GM23338 (cell line): Measurements from ENCODE around the gene SPECC1L. TPM values are rescaled to one million over a fixed set of nuclear protein-coding genes. Genes with fewer than 3 reads are reported as not detected.

ENCODE experiments used
- ATAC-seq: fragments of 200-7000 bp; cut with Tn5 transposase; 3 replicates; pipeline ENCODE4 v1.9.1; 2020
- DNase-seq: peaks from one replicate; pipeline ENCODE4 v3.0.0-alpha.2; 2015; ENCODE audit warnings: low spot score
- H2AFZ ChIP-seq: fragments of 200-600 bp; sonication (generic); 2 replicates; pipeline ENCODE4 v1.8.0; 2016; ENCODE audit warnings: antibody characterized with exemption, mild to moderate bottlenecking, moderate library complexity
- H3F3A ChIP-seq: fragments of 200-600 bp; sonication (generic); replicated peaks from 2 replicates; pipeline ENCODE4 v1.8.0; 2017; ENCODE audit warnings: antibody characterized with exemption, mixed run types, low read depth
- H3K27ac ChIP-seq: fragments of 200-600 bp; sonication (generic); 2 replicates; pipeline ENCODE4 v1.6.1; 2016; ENCODE audit warnings: low read depth
- H3K27me3 ChIP-seq: fragments of 200-600 bp; sonication (generic); 2 replicates; pipeline ENCODE4 v1.8.0; 2016; ENCODE audit warnings: mild to moderate bottlenecking, mixed run types, moderate library complexity; ENCODE audit not compliant: insufficient read depth
- H3K36me3 ChIP-seq: fragments of 200-600 bp; sonication (generic); 2 replicates; pipeline ENCODE4 v1.8.0; 2016; ENCODE audit warnings: mild to moderate bottlenecking; ENCODE audit not compliant: insufficient read depth
- H3K4me1 ChIP-seq: fragments of 200-600 bp; sonication (generic); 2 replicates; pipeline ENCODE4 v1.8.0; 2016; ENCODE audit warnings: mild to moderate bottlenecking, moderate library complexity; ENCODE audit not compliant: insufficient read depth
- H3K4me2 ChIP-seq: fragments of 200-600 bp; sonication (generic); 2 replicates; pipeline ENCODE4 v1.7.1; 2017; ENCODE audit warnings: mixed run types
- H3K4me3 ChIP-seq: fragments of 200-600 bp; sonication (generic); 2 replicates; pipeline ENCODE4 v1.6.1; 2016; ENCODE audit warnings: mixed run types
- H3K79me2 ChIP-seq: fragments of 200-600 bp; sonication (generic); replicated peaks from 2 replicates; pipeline ENCODE4 v1.8.0; 2017; ENCODE audit warnings: mild to moderate bottlenecking; ENCODE audit not compliant: insufficient read depth
- H3K9me2 ChIP-seq: fragments of 200-600 bp; sonication (generic); 2 replicates; pipeline ENCODE4 v1.8.0; 2017; ENCODE audit not compliant: insufficient read depth
- H4K20me1 ChIP-seq: fragments of 200-600 bp; sonication (generic); replicated peaks from 2 replicates; pipeline ENCODE4 v1.8.0; 2017; ENCODE audit warnings: mild to moderate bottlenecking; ENCODE audit not compliant: insufficient read depth
- H3K27ac Mint-ChIP-seq: 2 replicates; pipeline ENCODE4 v1.8.0; 2020; ENCODE audit warnings: inconsistent platforms, mild to moderate bottlenecking, moderate library complexity, mixed read lengths
- H3K27me3 Mint-ChIP-seq: 3 replicates; pipeline ENCODE4 v1.8.0; 2022; ENCODE audit warnings: low read depth, mild to moderate bottlenecking, moderate library complexity, mixed read lengths, inconsistent platforms; ENCODE audit not compliant: insufficient read depth, poor library complexity
- H3K36me3 Mint-ChIP-seq: 3 replicates; pipeline ENCODE4 v1.8.0; 2021; ENCODE audit warnings: low read depth, mild to moderate bottlenecking, inconsistent platforms, moderate library complexity, mixed read lengths
- H3K4me1 Mint-ChIP-seq: 3 replicates; pipeline ENCODE4 v1.8.0; 2020; ENCODE audit warnings: mild to moderate bottlenecking, inconsistent platforms, mixed read lengths
- H3K4me3 Mint-ChIP-seq: 3 replicates; pipeline ENCODE4 v1.8.0; 2021; ENCODE audit warnings: moderate library complexity, mild to moderate bottlenecking, inconsistent platforms, mixed read lengths
- H3K9me3 Mint-ChIP-seq: 3 replicates; pipeline ENCODE4 v1.8.0; 2020; ENCODE audit warnings: moderate library complexity, mild to moderate bottlenecking, inconsistent platforms, mixed read lengths
- CREB1 ChIP-seq: fragments of 250-450 bp; sonication (Bioruptor Pico); IDR thresholded peaks from 2 replicates; pipeline ENCODE4 v1.5.0; 2020; ENCODE audit warnings: low read depth, mild to moderate bottlenecking, moderate library complexity
- CTCF ChIP-seq, 2 experiments: fragments of 200-600 bp in 1 of 2; sonication (generic) in 1 of 2; conservative IDR thresholded peaks; 2 replicates each; pipeline versions ENCODE4 v1.5.1 to v1.6.1; 2016 to 2017; ENCODE audit warnings: antibody characterized with exemption in 2 of 2, low read depth in 2 of 2, mild to moderate bottlenecking in 2 of 2, moderate library complexity in 1 of 2
- EZH2phosphoT487 ChIP-seq: fragments of 200-600 bp; sonication (generic); IDR thresholded peaks from one replicate; pipeline ENCODE4 v1.8.1; 2018; ENCODE audit warnings: antibody characterized with exemption; ENCODE audit not compliant: unreplicated experiment
- JUNB ChIP-seq: IDR thresholded peaks from one replicate; pipeline ENCODE4 v1.6.1; 2016; ENCODE audit warnings: antibody characterized with exemption; ENCODE audit not compliant: unreplicated experiment
- POLR2AphosphoS5 ChIP-seq: IDR thresholded peaks from 2 replicates; pipeline ENCODE4 v1.6.1; 2016; ENCODE audit warnings: antibody characterized with exemption, low read depth
- STAT1 ChIP-seq: IDR thresholded peaks from one replicate; pipeline ENCODE4 v1.6.1; 2016; ENCODE audit warnings: antibody characterized with exemption; ENCODE audit not compliant: unreplicated experiment
- ZNF114 ChIP-seq: fragments of 250-450 bp; sonication (Bioruptor Pico); IDR thresholded peaks from 2 replicates; pipeline ENCODE4 v1.5.0; 2020; ENCODE audit warnings: mild to moderate bottlenecking, moderate library complexity
- ZNF331 ChIP-seq: fragments of 250-450 bp; sonication (Bioruptor Pico); IDR thresholded peaks from 2 replicates; pipeline ENCODE4 v1.5.0; 2020; ENCODE audit warnings: low read depth, mild to moderate bottlenecking, moderate library complexity
- polyA plus RNA-seq: library from polyadenylated mRNA; unstranded; fragments of >200 nt; fragmentation: Nextera tagmentation; extraction: Ambion mirVana; gene quantifications from 2 replicates; pipeline ENCODE4 v1.2.1, GENCODE V29; 2016
- total RNA-seq: library from RNA; depleted of rRNA; stranded (reverse); fragments of >200 nt; shearing (Covaris generic); gene quantifications from 2 replicates; pipeline ENCODE4 v1.2.3, GENCODE V29; 2014

Gene SPECC1L
- total and polyA plus RNA-seq, 2 experiments from 2014 or later: 24.3 to 44.7 TPM

- Mint-ChIP-seq H3K27me3 (no peaks in the 10 kb centered on the region), H3K4me1 (no peaks in the 10 kb centered on the region), H3K27ac (no peak overlapping the region), H3K4me3 (no peak overlapping the region), H3K36me3 (peaks cover 68% of the 10 kb centered on the region), H3K9me3 (no peaks in the 10 kb centered on the region; the same call in 2 of the 3 replicates)
- ATAC-seq (no peak), DNase-seq (no peak)
- H3K4me1 ChIP-seq: no peaks in the 10 kb centered on the region
- H3K79me2 ChIP-seq: no peaks in the 10 kb centered on the region
- H3K27me3 ChIP-seq: no peaks in the 10 kb centered on the region; the same call in 1 of the 2 replicates
- no peak overlapping the region for H3K4me3 ChIP-seq
- peaks cover 55% of the 10 kb centered on the region for H3K36me3 ChIP-seq
- H4K20me1 ChIP-seq: peaks cover 4% of the 10 kb centered on the region
- no peak for TF ChIP-seq EZH2phosphoT487
- TF ChIP-seq STAT1: no peak
- no peak for TF ChIP-seq POLR2AphosphoS5
- H2AFZ ChIP-seq: no peak overlapping the region
- no peak overlapping the region for H3K27ac ChIP-seq
- H3K9me2 ChIP-seq: no peaks in the 10 kb centered on the region
- H3K4me2 ChIP-seq: no peak overlapping the region
- H3F3A ChIP-seq: no peaks in the 10 kb centered on the region
These were observed 97.2 kb downstream of the SPECC1L start for GRCh38 chr22:24367841-24368240.

GRCh38 chr22:24370401-24370800 lies 99.8 kb downstream of the SPECC1L start:
- Mint-ChIP-seq H3K9me3 (no peaks in the 10 kb centered on the region; the same call in 2 of the 3 replicates), H3K36me3 (peaks cover 80% of the 10 kb centered on the region), H3K4me3 (no peak overlapping the region), H3K27ac (no peak overlapping the region), H3K27me3 (no peaks in the 10 kb centered on the region), H3K4me1 (no peaks in the 10 kb centered on the region)
- H3K36me3 ChIP-seq: peaks cover 44% of the 10 kb centered on the region
- H3K79me2 ChIP-seq: no peaks in the 10 kb centered on the region
- H2AFZ ChIP-seq: no peak overlapping the region
- no peak for DNase-seq
- H3K4me3 ChIP-seq: no peak overlapping the region
- no peak overlapping the region for H3K4me2 ChIP-seq
- no peaks in the 10 kb centered on the region for H3K9me2 ChIP-seq
- H3K27ac ChIP-seq: no peak overlapping the region
- H3K4me1 ChIP-seq: no peaks in the 10 kb centered on the region
- TF ChIP-seq JUNB: no peak
- TF ChIP-seq CREB1: no peak
- H3K27me3 ChIP-seq: no peaks in the 10 kb centered on the region; the same call in 1 of the 2 replicates
- no peaks in the 10 kb centered on the region; the same call in none of the 2 replicates for H4K20me1 ChIP-seq
- no peak for ATAC-seq
- no peaks in the 10 kb centered on the region for H3F3A ChIP-seq

- H3K9me3 Mint-ChIP-seq: no peaks in the 10 kb centered on the region; the same call in 2 of the 3 replicates
- DNase-seq: no peak
- no peaks in the 10 kb centered on the region for H3K4me1 Mint-ChIP-seq
- Histone ChIP-seq H3K27me3 (no peaks in the 10 kb centered on the region), H3K4me2 (no peak overlapping the region), H3K4me3 (no peak overlapping the region), H3K27ac (no peak overlapping the region), H3F3A (no peaks in the 10 kb centered on the region), H2AFZ (no peak overlapping the region), H3K9me2 (no peaks in the 10 kb centered on the region), H4K20me1 (peaks cover 3% of the 10 kb centered on the region; the same call in 1 of the 2 replicates), H3K36me3 (peaks cover 24% of the 10 kb centered on the region), H3K79me2 (no peaks in the 10 kb centered on the region), H3K4me1 (no peaks in the 10 kb centered on the region)
- H3K4me3 Mint-ChIP-seq: no peak overlapping the region
- no peaks in the 10 kb centered on the region for H3K27me3 Mint-ChIP-seq
- H3K36me3 Mint-ChIP-seq: peaks cover 66% of the 10 kb centered on the region
- ATAC-seq: no peak
- no peak for TF ChIP-seq ZNF331 (CRISPR knock-in tag)
- TF ChIP-seq CTCF (conservative IDR thresholded peaks at IDR 0.05; ENCODE audit: low read depth in 2 of 2): no peak
- no peak for TF ChIP-seq ZNF114 (CRISPR knock-in tag)
- TF ChIP-seq POLR2AphosphoS5: no peak
- no peak for TF ChIP-seq JUNB
- no peak overlapping the region for H3K27ac Mint-ChIP-seq
These were observed 105.4 kb downstream of the SPECC1L start for GRCh38 chr22:24376002-24376401.
